ENCODE measurements around the gene PSMD9. TPM values are rescaled to one million over a fixed set of nuclear protein-coding genes. Genes with fewer than 3 reads are reported as not detected.

Gene PSMD9
- polyA plus RNA-seq, 1 donor (not counting 4 experiments of a cell fraction or from before 2014, with no cell fraction given): 84.8 TPM

DNA sequence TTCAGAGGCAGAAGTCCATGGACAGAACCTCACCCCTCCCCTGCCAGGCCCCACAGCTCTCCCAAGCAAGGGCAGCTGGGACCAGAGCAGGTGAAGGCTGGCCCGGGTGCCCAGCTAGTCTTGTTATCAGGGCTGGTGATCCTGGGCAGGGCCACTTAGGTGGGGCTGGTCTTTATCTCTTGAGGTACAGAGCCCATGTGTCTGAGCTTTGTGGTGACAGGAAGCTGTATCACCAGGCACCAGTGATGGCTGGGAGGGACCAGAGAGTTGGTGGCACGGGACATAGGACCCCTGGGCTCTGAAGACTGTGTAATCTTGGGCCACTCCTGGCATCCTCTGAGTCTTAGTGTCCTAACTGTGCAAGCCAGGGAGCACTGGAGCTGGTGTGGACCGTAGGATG lies 17.1 kb upstream of the PSMD9 start:
- H3K9me1 ChIP-seq (ENCODE audit: control insufficient read depth, extremely low read depth, insufficient read depth, low read length): no peaks in the 10 kb centered on the region
- no peaks in the 10 kb centered on the region for H3K36me3 ChIP-seq (ENCODE audit: control insufficient read depth in 2 of 2, extremely low read depth in 1 of 2, insufficient read depth in 2 of 2, low read length in 2 of 2)
- dilution Hi-C loops (cut with MboI; ENCODE audit: extremely low pct_ligation_motif_present, low sequenced_read_pairs): no loop called here
- H3K9me3 ChIP-seq (ENCODE audit: control insufficient read depth, low read depth, low read length): no peaks in the 10 kb centered on the region
- no peak for FAIRE-seq
- no peak for TF ChIP-seq EZH2 (IDR thresholded peaks at IDR 0.05; ENCODE audit: low read length)
- TF ChIP-seq, protein P1, sequence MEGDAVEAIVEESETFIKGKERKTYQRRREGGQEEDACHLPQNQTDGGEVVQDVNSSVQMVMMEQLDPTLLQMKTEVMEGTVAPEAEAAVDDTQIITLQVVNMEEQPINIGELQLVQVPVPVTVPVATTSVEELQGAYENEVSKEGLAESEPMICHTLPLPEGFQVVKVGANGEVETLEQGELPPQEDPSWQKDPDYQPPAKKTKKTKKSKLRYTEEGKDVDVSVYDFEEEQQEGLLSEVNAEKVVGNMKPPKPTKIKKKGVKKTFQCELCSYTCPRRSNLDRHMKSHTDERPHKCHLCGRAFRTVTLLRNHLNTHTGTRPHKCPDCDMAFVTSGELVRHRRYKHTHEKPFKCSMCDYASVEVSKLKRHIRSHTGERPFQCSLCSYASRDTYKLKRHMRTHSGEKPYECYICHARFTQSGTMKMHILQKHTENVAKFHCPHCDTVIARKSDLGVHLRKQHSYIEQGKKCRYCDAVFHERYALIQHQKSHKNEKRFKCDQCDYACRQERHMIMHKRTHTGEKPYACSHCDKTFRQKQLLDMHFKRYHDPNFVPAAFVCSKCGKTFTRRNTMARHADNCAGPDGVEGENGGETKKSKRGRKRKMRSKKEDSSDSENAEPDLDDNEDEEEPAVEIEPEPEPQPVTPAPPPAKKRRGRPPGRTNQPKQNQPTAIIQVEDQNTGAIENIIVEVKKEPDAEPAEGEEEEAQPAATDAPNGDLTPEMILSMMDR (optimal IDR thresholded peaks at IDR 0.05 in 1 of 3, IDR thresholded peaks at IDR 0.05 in 1 of 3, conservative IDR thresholded peaks at IDR 0.05 in 1 of 3; ENCODE audit: extremely low read depth in 1 of 3, insufficient read depth in 2 of 3, low read length in 3 of 3): no peak
- no peaks in the 10 kb centered on the region for H3K79me2 ChIP-seq (ENCODE audit: control insufficient read depth, insufficient read depth, low read length)
- H2AFZ ChIP-seq (ENCODE audit: control insufficient read depth, low read length): no peak overlapping the region
- H3K27me3 ChIP-seq (ENCODE audit: control insufficient read depth, extremely low read depth, insufficient read depth, low read length): no peaks in the 10 kb centered on the region
- H3K9ac ChIP-seq (ENCODE audit: control insufficient read depth, extremely low read depth, insufficient read depth, low read length): no peak overlapping the region
- peaks cover 7% of the 10 kb centered on the region for H3K4me1 ChIP-seq (ENCODE audit: control insufficient read depth, extremely low read depth, insufficient read depth, low read length)
- H3K4me2 ChIP-seq (ENCODE audit: control insufficient read depth, extremely low read depth, insufficient read depth, low read depth, low read length): no peak overlapping the region
- H3K4me3 ChIP-seq (ENCODE audit: control insufficient read depth in 2 of 3, extremely low read depth in 1 of 3, insufficient read depth in 2 of 3, low read depth in 1 of 3, low read length in 3 of 3): no peak overlapping the region
- H4K20me1 ChIP-seq (ENCODE audit: control insufficient read depth, extremely low read depth, insufficient read depth, low read length): no peaks in the 10 kb centered on the region
- no peak overlapping the region for H3K27ac ChIP-seq (ENCODE audit: control insufficient read depth, insufficient read depth, low read length)
- DNase-seq (ENCODE audit: low read depth, low spot score): no peak

DNA sequence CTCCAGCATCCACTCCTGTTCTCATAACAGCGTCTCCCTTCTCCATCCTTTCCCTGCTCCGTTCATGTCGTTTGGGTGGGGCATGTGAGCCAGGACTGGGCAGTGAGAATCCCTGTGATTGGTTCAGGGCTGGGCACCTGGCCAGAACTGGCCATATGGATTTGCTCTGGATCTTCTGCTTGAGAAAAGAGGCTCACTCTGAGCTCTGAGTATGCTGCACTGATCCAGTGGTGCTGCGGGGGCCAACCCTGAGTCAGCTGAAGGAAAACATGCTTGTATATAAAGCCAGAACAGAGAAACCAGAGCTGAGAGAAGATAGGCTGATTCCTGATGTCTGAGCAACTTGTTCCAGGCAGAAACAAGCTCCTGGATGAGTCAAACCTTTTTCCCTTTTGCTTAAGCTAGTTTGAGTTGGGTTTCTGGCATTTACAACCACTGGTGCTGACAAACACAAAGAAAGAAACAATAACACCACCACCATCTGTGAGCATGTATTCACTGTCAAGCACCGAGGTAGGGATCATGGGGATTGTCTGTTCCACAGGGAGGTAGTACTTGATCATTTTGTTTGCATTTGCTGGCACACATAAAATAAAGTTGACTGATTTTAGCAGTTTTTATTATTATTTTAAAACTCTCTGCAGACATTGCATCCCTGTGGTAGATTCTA lies 15.9 kb upstream of the PSMD9 start:
- FAIRE-seq: peak; percentile 73
- dilution Hi-C loops (cut with MboI; ENCODE audit: extremely low pct_ligation_motif_present, low sequenced_read_pairs): no loop called here
- TF ChIP-seq, protein P1 (optimal IDR thresholded peaks at IDR 0.05 in 1 of 3, IDR thresholded peaks at IDR 0.05 in 1 of 3, conservative IDR thresholded peaks at IDR 0.05 in 1 of 3; ENCODE audit: extremely low read depth in 1 of 3, insufficient read depth in 2 of 3, low read length in 3 of 3): no peak
- no peak for TF ChIP-seq EZH2 (IDR thresholded peaks at IDR 0.05; ENCODE audit: low read length)
- Histone ChIP-seq H3K36me3 (ENCODE audit: control insufficient read depth in 2 of 2, extremely low read depth in 1 of 2, insufficient read depth in 2 of 2, low read length in 2 of 2) (no peaks in the 10 kb centered on the region), H3K9ac (ENCODE audit: control insufficient read depth, extremely low read depth, insufficient read depth, low read length) (no peak overlapping the region), H3K79me2 (ENCODE audit: control insufficient read depth, insufficient read depth, low read length) (no peaks in the 10 kb centered on the region), H3K9me1 (ENCODE audit: control insufficient read depth, extremely low read depth, insufficient read depth, low read length) (no peaks in the 10 kb centered on the region), H3K4me3 (ENCODE audit: control insufficient read depth in 2 of 3, extremely low read depth in 1 of 3, insufficient read depth in 2 of 3, low read depth in 1 of 3, low read length in 3 of 3) (no peak overlapping the region), H3K4me1 (ENCODE audit: control insufficient read depth, extremely low read depth, insufficient read depth, low read length) (peaks cover 7% of the 10 kb centered on the region), H3K4me2 (ENCODE audit: control insufficient read depth, extremely low read depth, insufficient read depth, low read depth, low read length) (no peak overlapping the region), H3K9me3 (ENCODE audit: control insufficient read depth, low read depth, low read length) (no peaks in the 10 kb centered on the region), H2AFZ (ENCODE audit: control insufficient read depth, low read length) (peak overlapping the region; percentile 37), H3K27me3 (ENCODE audit: control insufficient read depth, extremely low read depth, insufficient read depth, low read length) (no peaks in the 10 kb centered on the region), H3K27ac (ENCODE audit: control insufficient read depth, insufficient read depth, low read length) (no peak overlapping the region), H4K20me1 (ENCODE audit: control insufficient read depth, extremely low read depth, insufficient read depth, low read length) (no peaks in the 10 kb centered on the region)
- DNase-seq (ENCODE audit: low read depth, low spot score): no peak
